PC-9 (cell line): Measurements from ENCODE around the gene GARNL3. TPM values are rescaled to one million over a fixed set of nuclear protein-coding genes. Genes with fewer than 3 reads are reported as not detected.

Experiments used
- BruUV-seq: library from RNA; stranded (reverse); fragments of 400-500 nt; replicated peaks from 2 replicates; lab custom pipeline; 2021; lab: Mats Ljungman, UMichigan
- CTCF ChIA-PET: fragments of 300-600 bp; sonication (Branson Sonifier 250); formaldehyde crosslinking; loops from one replicate; lab custom pipeline; 2022; ENCODE audit warnings: antibody characterized with exemption; lab: Charles Lee
- POLR2A ChIA-PET: fragments of 300-600 bp; sonication (Branson Sonifier 250); formaldehyde crosslinking; loops from one replicate; lab custom pipeline; 2022; ENCODE audit warnings: antibody characterized with exemption; ENCODE audit not compliant: unreplicated experiment; lab: Charles Lee
- DNase-seq, 2 experiments: peaks; one replicate each; pipeline versions ENCODE4 v3.0.0 to v3.0.0-alpha.2; 2015 to 2022; ENCODE audit warnings: mixed read lengths in 1 of 2
- H2AFZ ChIP-seq: fragments of 200-600 bp; sonication (generic); 2 replicates; pipeline ENCODE4 v1.8.1; 2017; ENCODE audit warnings: antibody characterized with exemption
- H3F3A ChIP-seq: fragments of 200-600 bp; sonication (generic); 2 replicates; pipeline ENCODE4 v1.8.1; 2017; ENCODE audit warnings: antibody characterized with exemption, mild to moderate bottlenecking, low read depth; ENCODE audit not compliant: insufficient read depth
- H3K27ac ChIP-seq: fragments of 200-600 bp; sonication (generic); 2 replicates; pipeline ENCODE4 v1.6.1; 2016; ENCODE audit warnings: mixed run types
- H3K27me3 ChIP-seq: fragments of 200-600 bp; sonication (generic); 2 replicates; pipeline ENCODE4 v1.6.1; 2016; ENCODE audit warnings: low read depth, mixed run types; ENCODE audit not compliant: insufficient read depth
- H3K36me3 ChIP-seq: fragments of 200-600 bp; sonication (generic); 2 replicates; pipeline ENCODE4 v1.6.1; 2016; ENCODE audit warnings: low read depth, mixed run types
- H3K4me1 ChIP-seq: fragments of 200-600 bp; sonication (generic); replicated peaks from 2 replicates; pipeline ENCODE4 v1.6.1; 2016; ENCODE audit warnings: mixed run types; ENCODE audit not compliant: insufficient read depth
- H3K4me2 ChIP-seq: fragments of 200-600 bp; sonication (generic); 2 replicates; pipeline ENCODE4 v1.6.1; 2017; ENCODE audit warnings: mixed run types
- H3K4me3 ChIP-seq: fragments of 200-600 bp; sonication (generic); 2 replicates; pipeline ENCODE4 v1.6.1; 2016; ENCODE audit warnings: mixed run types
- H3K79me2 ChIP-seq: fragments of 200-600 bp; sonication (generic); 2 replicates; pipeline ENCODE4 v1.6.1; 2017; ENCODE audit warnings: low read depth, mixed run types
- H3K9me2 ChIP-seq: fragments of 200-600 bp; sonication (generic); 2 replicates; pipeline ENCODE4 v1.8.1; 2017; ENCODE audit warnings: mild to moderate bottlenecking; ENCODE audit not compliant: insufficient read depth
- H3K9me3 ChIP-seq: fragments of 200-600 bp; sonication (generic); 2 replicates; pipeline ENCODE4 v1.8.1; 2016; ENCODE audit warnings: low read depth; ENCODE audit not compliant: insufficient read depth
- H4K20me1 ChIP-seq: fragments of 200-600 bp; sonication (generic); 2 replicates; pipeline ENCODE4 v1.8.1; 2017; ENCODE audit not compliant: insufficient read depth
- CTCF ChIP-seq: fragments of 200-600 bp; sonication (generic); conservative IDR thresholded peaks from 2 replicates; pipeline ENCODE4 v1.6.1; 2017; ENCODE audit warnings: mixed run types, antibody characterized with exemption, mild to moderate bottlenecking, moderate library complexity
- EZH2 ChIP-seq: fragments of 200-600 bp; sonication (generic); IDR thresholded peaks from 2 replicates; pipeline ENCODE4 v1.8.0; 2017; ENCODE audit warnings: antibody characterized with exemption, low read depth
- intact Hi-C: fragments of 100-400 bp; cut with micrococcal nuclease; formaldehyde crosslinking; loops from one replicate; pipeline ENCODE4 v1.10.0; 2022; ENCODE audit not compliant: unreplicated experiment
- total RNA-seq: library from RNA; stranded (reverse); gene quantifications from 2 replicates; pipeline ENCODE4 v1.2.3, GENCODE V29; 2021

Gene GARNL3
- total RNA-seq, 1 experiment from 2014 or later, result 10.8 TPM

- Histone ChIP-seq H3K36me3 (no peaks in the 10 kb centered on the region), H3K27me3 (no peaks in the 10 kb centered on the region), H3K9me3 (no peaks in the 10 kb centered on the region), H3K4me1 (peaks cover 27% of the 10 kb centered on the region), H3K79me2 (no peaks in the 10 kb centered on the region), H2AFZ (no peak overlapping the region), H3K4me2 (no peak overlapping the region), H3K4me3 (no peak overlapping the region), H4K20me1 (no peaks in the 10 kb centered on the region), H3K27ac (no peak overlapping the region), H3F3A (peaks cover 21% of the 10 kb centered on the region), H3K9me2 (no peaks in the 10 kb centered on the region)
- no peak for DNase-seq
- ChIA-PET CTCF (no interaction called here), POLR2A (no interaction called here)
- TF ChIP-seq CTCF, result no peak
- no peak for TF ChIP-seq EZH2
- no TSS peak for BruUV-seq
- intact Hi-C loops, result no loop called here
These were observed 120.3 kb downstream of the GARNL3 start for GRCh38 chr9:127384901-127385300.

GRCh38 chr9:127386249-127386648 lies 121.7 kb downstream of the GARNL3 start:
- TF ChIP-seq EZH2, result no peak
- no peak for TF ChIP-seq CTCF
- no peak overlapping the region for H3K4me3 ChIP-seq
- H3K36me3 ChIP-seq, result no peaks in the 10 kb centered on the region
- H3K27ac ChIP-seq, result no peak overlapping the region
- H3K4me1 ChIP-seq, result peaks cover 39% of the 10 kb centered on the region
- H2AFZ ChIP-seq, result no peak overlapping the region
- H3K9me3 ChIP-seq, result no peaks in the 10 kb centered on the region
- intact Hi-C loops, result no loop called here
- H3K9me2 ChIP-seq, result no peaks in the 10 kb centered on the region
- BruUV-seq, result no TSS peak
- H4K20me1 ChIP-seq, result no peaks in the 10 kb centered on the region
- no peak for DNase-seq
- peaks cover 21% of the 10 kb centered on the region for H3F3A ChIP-seq
- CTCF ChIA-PET, result no interaction called here
- no peaks in the 10 kb centered on the region for H3K79me2 ChIP-seq
- no peaks in the 10 kb centered on the region for H3K27me3 ChIP-seq
- H3K4me2 ChIP-seq, result no peak overlapping the region
- POLR2A ChIA-PET, result no interaction called here

- no peaks in the 10 kb centered on the region for H3K79me2 ChIP-seq
- H3K9me3 ChIP-seq, result no peaks in the 10 kb centered on the region
- peaks cover 39% of the 10 kb centered on the region for H3K4me1 ChIP-seq
- H3K36me3 ChIP-seq, result no peaks in the 10 kb centered on the region
- BruUV-seq, result no TSS peak
- H3K27ac ChIP-seq, result no peak overlapping the region
- ChIA-PET CTCF (no interaction called here), POLR2A (no interaction called here)
- H2AFZ ChIP-seq, result no peak overlapping the region
- no peak for DNase-seq
- no peaks in the 10 kb centered on the region for H3K27me3 ChIP-seq
- no peak overlapping the region for H3K4me3 ChIP-seq
- no peaks in the 10 kb centered on the region for H4K20me1 ChIP-seq
- H3K9me2 ChIP-seq, result no peaks in the 10 kb centered on the region
- no peak for TF ChIP-seq EZH2
- TF ChIP-seq CTCF, result no peak
- intact Hi-C loops, result no loop called here
- no peak overlapping the region for H3K4me2 ChIP-seq
- peaks cover 21% of the 10 kb centered on the region for H3F3A ChIP-seq
These were observed 122.4 kb downstream of the GARNL3 start for GRCh38 chr9:127386981-127387380.
